Omental fat pad (tissue), 4 donors: ENCODE data around the gene SERPINI1. TPM values are rescaled to one million over a fixed set of nuclear protein-coding genes. Genes with fewer than 3 reads are reported as not detected.

Source experiments
- ATAC-seq: fragments of 150-250 bp; one replicate; pipeline ENCODE4 v1.9.1; 2016; ENCODE audit warnings: mild to moderate bottlenecking, moderate library complexity; ENCODE audit not compliant: low FRiP score
- DNase-seq: peaks from one replicate; pipeline ENCODE4 v3.0.0-alpha.2; 2019; ENCODE audit warnings: low spot score
- total RNA-seq, 4 donors: library from RNA; depleted of rRNA; stranded (reverse); fragments of >200 nt; gene quantifications; one replicate each; pipeline ENCODE4 v1.1.0, GENCODE V29; 2016
- TF ChIP-seq, protein P1 (sequence below), 3 donors: fragments of 450-650 bp; IDR thresholded peaks; one replicate each; pipeline ENCODE4 v1.5.1; 2016 to 2017; ENCODE audit warnings: antibody characterized with exemption in 3 of 3, mild to moderate bottlenecking in 3 of 3, moderate library complexity in 2 of 3

SERPINI1 gene
- total RNA-seq, 4 donors from 2014 or later = 2.2 to 7.1 (median 4.5) TPM

GRCh38 chr3:167740961-167741587, 5.6 kb downstream of the SERPINI1 start:
- no peak for ATAC-seq
- TF ChIP-seq, protein P1, sequence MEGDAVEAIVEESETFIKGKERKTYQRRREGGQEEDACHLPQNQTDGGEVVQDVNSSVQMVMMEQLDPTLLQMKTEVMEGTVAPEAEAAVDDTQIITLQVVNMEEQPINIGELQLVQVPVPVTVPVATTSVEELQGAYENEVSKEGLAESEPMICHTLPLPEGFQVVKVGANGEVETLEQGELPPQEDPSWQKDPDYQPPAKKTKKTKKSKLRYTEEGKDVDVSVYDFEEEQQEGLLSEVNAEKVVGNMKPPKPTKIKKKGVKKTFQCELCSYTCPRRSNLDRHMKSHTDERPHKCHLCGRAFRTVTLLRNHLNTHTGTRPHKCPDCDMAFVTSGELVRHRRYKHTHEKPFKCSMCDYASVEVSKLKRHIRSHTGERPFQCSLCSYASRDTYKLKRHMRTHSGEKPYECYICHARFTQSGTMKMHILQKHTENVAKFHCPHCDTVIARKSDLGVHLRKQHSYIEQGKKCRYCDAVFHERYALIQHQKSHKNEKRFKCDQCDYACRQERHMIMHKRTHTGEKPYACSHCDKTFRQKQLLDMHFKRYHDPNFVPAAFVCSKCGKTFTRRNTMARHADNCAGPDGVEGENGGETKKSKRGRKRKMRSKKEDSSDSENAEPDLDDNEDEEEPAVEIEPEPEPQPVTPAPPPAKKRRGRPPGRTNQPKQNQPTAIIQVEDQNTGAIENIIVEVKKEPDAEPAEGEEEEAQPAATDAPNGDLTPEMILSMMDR (IDR thresholded peaks at IDR 0.05) = no peak
- no peak for DNase-seq

DNA sequence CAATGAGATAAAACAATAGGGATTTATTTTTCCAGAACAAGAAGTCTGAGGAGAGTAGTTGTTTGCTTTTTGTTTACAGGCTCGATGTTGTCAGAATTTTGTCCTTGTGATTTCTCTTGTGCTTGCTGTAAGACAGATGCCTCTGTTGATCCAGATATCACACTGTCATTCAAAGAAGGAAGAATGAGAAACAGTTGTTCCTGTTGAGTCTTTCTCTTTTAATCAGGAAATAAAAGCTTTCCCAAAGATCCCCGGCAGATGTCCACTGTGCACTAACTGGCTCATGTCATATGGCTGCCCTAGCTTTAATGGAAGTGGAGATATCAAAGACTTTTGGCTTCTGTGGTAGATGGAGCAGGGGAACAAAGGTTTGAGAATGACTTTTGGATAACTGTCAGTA, 6.8 kb downstream of the SERPINI1 start:
- no peak for DNase-seq
- TF ChIP-seq, protein P1 (IDR thresholded peaks at IDR 0.05) = no peak
- ATAC-seq = no peak

DNA sequence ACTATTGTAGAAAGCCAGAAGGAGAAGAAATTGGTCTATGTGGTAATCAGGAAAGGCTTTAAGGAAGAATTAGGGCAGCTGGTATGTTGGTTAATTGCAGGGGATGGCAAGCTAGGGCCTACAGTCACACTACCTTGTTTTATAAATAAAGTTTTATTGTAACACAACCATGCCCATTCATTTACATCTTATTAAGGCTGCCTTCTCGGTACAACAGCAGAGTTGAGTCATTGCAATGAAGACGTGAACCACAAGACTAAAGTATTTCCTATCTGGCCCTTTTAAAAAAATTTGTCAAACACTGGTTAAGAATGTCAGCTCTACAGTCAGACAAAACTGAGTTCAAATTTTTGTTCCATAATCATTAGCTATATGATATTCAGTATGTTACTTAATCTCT, 8.3 kb downstream of the SERPINI1 start:
- ATAC-seq (no peak), DNase-seq (no peak)
- TF ChIP-seq, protein P1 (IDR thresholded peaks at IDR 0.05) = no peak

DNA sequence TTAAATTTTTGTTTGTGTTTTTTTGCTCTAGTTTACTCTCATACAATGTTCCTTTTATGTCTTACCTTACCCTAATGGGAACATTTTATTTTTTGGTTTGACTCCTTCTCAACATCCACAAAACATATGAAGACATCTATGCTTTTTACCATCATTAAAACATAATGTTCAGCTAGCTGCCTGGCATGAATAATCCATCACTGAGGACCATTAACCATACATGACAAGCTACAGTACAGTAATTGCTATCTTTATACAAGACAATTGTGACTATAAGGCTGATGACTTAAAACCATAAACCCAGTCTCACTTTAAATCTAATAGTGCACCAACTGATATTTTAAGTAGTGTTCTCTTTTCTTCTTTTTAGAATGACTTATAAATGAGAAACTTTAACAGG, 13.7 kb downstream of the SERPINI1 start:
- TF ChIP-seq, protein P1 (IDR thresholded peaks at IDR 0.05) = no peak
- DNase-seq (no peak), ATAC-seq (no peak)

GRCh38 chr3:167749728-167750127, 14.2 kb downstream of the SERPINI1 start:
- TF ChIP-seq, protein P1 (IDR thresholded peaks at IDR 0.05) = no peak
- ATAC-seq = no peak
- DNase-seq = no peak

- ATAC-seq = no peak
Measured at GRCh38 chr3:167750272-167750971, 14.9 kb downstream of the SERPINI1 start.

More at GRCh38 chr3:167750272-167750971, 14.9 kb downstream of the SERPINI1 start:
- TF ChIP-seq, protein P1 (IDR thresholded peaks at IDR 0.05) = no peak
- no peak for DNase-seq
